Adrenal gland (tissue), 12 donors: Measurements from ENCODE around the gene AMBRA1. TPM values are rescaled to one million over a fixed set of nuclear protein-coding genes. Genes with fewer than 3 reads are reported as not detected.

Source experiments
- DNase-seq, 7 donors: peaks; one replicate each; pipeline ENCODE4 v3.0.0-alpha.2; 2019 to 2020
- H3K27ac ChIP-seq, 5 donors: fragments of 200-600 bp; sonication (generic) in 4 of 5; 1 replicate in 3 of 5; 2 replicates in 2 of 5; pipeline versions ENCODE4 v1.5.1 to v1.8.0; 2016 to 2020; ENCODE audit warnings: mild to moderate bottlenecking in 1 of 5
- H3K27me3 ChIP-seq: fragments of 200-600 bp; 2 replicates; pipeline ENCODE4 v1.8.0; 2021
- H3K36me3 ChIP-seq, 2 donors: fragments of 200-600 bp; replicated peaks in 1 of 2; 1 replicate in 1 of 2; 2 replicates in 1 of 2; pipeline versions ENCODE4 v1.5.1 to v1.8.0; 2018 to 2022
- H3K4me1 ChIP-seq, 2 donors: fragments of 200-600 bp; replicated peaks in 1 of 2; 1 replicate in 1 of 2; 2 replicates in 1 of 2; pipeline versions ENCODE4 v1.5.1 to v1.8.0; 2018 to 2021
- H3K4me3 ChIP-seq, 4 donors: fragments of 200-600 bp; sonication (generic) in 3 of 4; one replicate each; pipeline ENCODE4 v1.5.1; 2016 to 2018
- H3K9me3 ChIP-seq, 3 donors: fragments of 200-600 bp; sonication (generic) in 1 of 3; replicated peaks in 1 of 3; 1 replicate in 2 of 3; 2 replicates in 1 of 3; pipeline versions ENCODE4 v1.5.1 to v1.8.0; 2016 to 2021
- POLR2A ChIP-seq, 2 donors: fragments of 450-650 bp; IDR thresholded peaks; one replicate each; pipeline ENCODE4 v1.6.1; 2017; ENCODE audit warnings: antibody characterized with exemption in 2 of 2, mild to moderate bottlenecking in 2 of 2, moderate library complexity in 1 of 2
- WGBS, 4 donors: extraction: QIAGEN DNeasy Blood & Tissue Kit in 2 of 4; methylation state at CpG; one replicate each; pipeline versions ENCODE4 v1.1.5 to v1.1.7; 2013 to 2017; 5-methylcytosine and 5-hydroxymethylcytosine counted together
- intact Hi-C, 2 donors: fragments of 100-400 bp; cut with DNase I; formaldehyde crosslinking; loops; one replicate each; pipeline versions ENCODE4 v1.14.1 to v1.15.0; 2022 to 2023
- polyA plus RNA-seq, 3 donors: library from polyadenylated mRNA; stranded (reverse); fragments of 200-250 nt in 2 of 3; fragments of 350-450 nt in 1 of 3; fragmentation: Illumina TruSeq in 1 of 3; extraction: RNeasy Lipid Tissue Mini Kit (QIAGEN cat#74804) in 1 of 3; gene quantifications; one replicate each; pipeline ENCODE4 v1.2.3, GENCODE V29; 2013 to 2014
- total RNA-seq, 9 donors: library from RNA; depleted of rRNA in 4 of 9; stranded (reverse); fragments of >200 nt in 4 of 9; fragments of 120-200 nt in 1 of 9; fragmentation: NEBNext Ultra II Directional in 1 of 9; extraction: Animal tissue kit (Norgen Biotek cat#: 25700) in 1 of 9; gene quantifications; one replicate each; pipeline versions ENCODE4 v1.1.0 to v1.2.4, GENCODE V29; 2013 to 2023
- TF ChIP-seq, protein P1 (sequence below), 6 experiments: fragments of 450-650 bp in 4 of 6; fragments of 200-600 bp in 2 of 6; sonication (generic) in 1 of 6; IDR thresholded peaks; 1 replicate in 5 of 6; 2 replicates in 1 of 6; pipeline versions ENCODE4 v1.5.1 to v1.8.0; 2016 to 2021; ENCODE audit warnings: antibody characterized with exemption in 6 of 6, mild to moderate bottlenecking in 2 of 6, moderate library complexity in 1 of 6
- donor health status: healthy with polysubstance abuse.
- donor health status: Bipolar disorder and iron deficiency.
- donor health status: DM: yes; HTN: yes; CAD: no.
- donor health status: DM: no; HTN: no; CAD: no.
- donor health status: DM: no; HTN: no; CAD: no.
- donor health status: DM: yes; HTN: yes; CAD: no.

Gene AMBRA1
- total and polyA plus RNA-seq, 12 donors: 16.2 to 73.3 (median 49.7) TPM

DNA sequence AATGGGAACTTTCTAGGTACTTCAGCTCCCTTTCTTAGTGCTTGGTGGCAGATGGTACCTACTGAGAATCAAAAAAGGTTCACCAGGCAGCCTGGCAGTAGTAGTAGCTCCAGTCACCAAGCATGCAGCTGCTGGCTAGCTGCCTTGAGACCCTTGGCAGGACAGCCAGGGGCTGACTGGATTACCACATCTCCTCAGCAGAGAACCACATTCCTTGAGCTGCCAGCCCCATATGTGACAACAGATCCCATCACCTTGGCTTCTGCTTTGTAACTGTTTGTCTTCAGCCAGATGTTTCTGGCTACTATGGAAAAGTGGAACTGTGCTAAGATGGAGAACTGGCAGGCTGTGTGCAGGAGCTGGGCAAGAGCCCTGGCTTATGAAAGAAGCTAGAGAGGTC is 162.6 kb downstream of the AMBRA1 start:
- H3K36me3 ChIP-seq: peaks cover 0 to 24% of the 10 kb centered on the region in 2 donors
- no peak for DNase-seq
- TF ChIP-seq POLR2A (IDR thresholded peaks at IDR 0.05): no peak
- TF ChIP-seq, protein P1, sequence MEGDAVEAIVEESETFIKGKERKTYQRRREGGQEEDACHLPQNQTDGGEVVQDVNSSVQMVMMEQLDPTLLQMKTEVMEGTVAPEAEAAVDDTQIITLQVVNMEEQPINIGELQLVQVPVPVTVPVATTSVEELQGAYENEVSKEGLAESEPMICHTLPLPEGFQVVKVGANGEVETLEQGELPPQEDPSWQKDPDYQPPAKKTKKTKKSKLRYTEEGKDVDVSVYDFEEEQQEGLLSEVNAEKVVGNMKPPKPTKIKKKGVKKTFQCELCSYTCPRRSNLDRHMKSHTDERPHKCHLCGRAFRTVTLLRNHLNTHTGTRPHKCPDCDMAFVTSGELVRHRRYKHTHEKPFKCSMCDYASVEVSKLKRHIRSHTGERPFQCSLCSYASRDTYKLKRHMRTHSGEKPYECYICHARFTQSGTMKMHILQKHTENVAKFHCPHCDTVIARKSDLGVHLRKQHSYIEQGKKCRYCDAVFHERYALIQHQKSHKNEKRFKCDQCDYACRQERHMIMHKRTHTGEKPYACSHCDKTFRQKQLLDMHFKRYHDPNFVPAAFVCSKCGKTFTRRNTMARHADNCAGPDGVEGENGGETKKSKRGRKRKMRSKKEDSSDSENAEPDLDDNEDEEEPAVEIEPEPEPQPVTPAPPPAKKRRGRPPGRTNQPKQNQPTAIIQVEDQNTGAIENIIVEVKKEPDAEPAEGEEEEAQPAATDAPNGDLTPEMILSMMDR (IDR thresholded peaks at IDR 0.05): no peak

DNA sequence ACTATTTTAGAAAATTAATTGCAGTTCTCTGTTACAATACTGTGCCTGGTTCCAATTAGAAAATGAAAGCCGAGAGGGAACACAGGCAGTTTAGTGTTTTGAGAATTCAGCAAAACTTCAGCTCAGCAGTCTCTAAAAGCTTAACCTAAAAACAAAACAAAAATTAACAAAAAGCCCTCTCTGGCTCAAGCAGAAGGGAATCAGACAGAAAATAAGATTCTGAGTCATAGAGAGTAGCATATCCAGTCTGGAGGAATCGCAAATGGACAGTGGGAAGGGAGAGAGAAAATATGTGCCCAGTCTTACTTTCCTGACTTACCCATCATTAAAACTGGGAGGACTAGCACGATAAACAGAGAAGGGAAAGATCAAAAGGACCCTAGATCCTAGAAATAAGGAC is 164.1 kb downstream of the AMBRA1 start:
- DNase-seq: no peak
- Histone ChIP-seq H3K9me3 (no peaks in the 10 kb centered on the region), H3K27ac (no peak overlapping the region), H3K27me3 (no peaks in the 10 kb centered on the region), H3K4me1 (no peaks in the 10 kb centered on the region), H3K4me3 (no peak overlapping the region), H3K36me3 (peaks cover 0 to 24% of the 10 kb centered on the region in 2 donors)
- 81 to 90% (median 84%) methylated on average over 3 of the region's 3 CpGs for WGBS, 4 donors
- intact Hi-C loops: no loop called here
- no peak for TF ChIP-seq POLR2A (IDR thresholded peaks at IDR 0.05)
- TF ChIP-seq, protein P1 (IDR thresholded peaks at IDR 0.05): no peak

More for the DNA sequence above, 162.6 kb downstream of the AMBRA1 start:
- no peaks in the 10 kb centered on the region for H3K27me3 ChIP-seq
- H3K4me3 ChIP-seq: no peak overlapping the region
- peaks cover 0 to 5% of the 10 kb centered on the region in 2 donors for H3K4me1 ChIP-seq
- no peak overlapping the region for H3K27ac ChIP-seq
- no peaks in the 10 kb centered on the region for H3K9me3 ChIP-seq
- intact Hi-C loops: no loop called here

- TF ChIP-seq POLR2A (IDR thresholded peaks at IDR 0.05): no peak
- TF ChIP-seq, protein P1 (IDR thresholded peaks at IDR 0.05): no peak
- intact Hi-C loops: no loop called here
- Histone ChIP-seq H3K36me3 (peaks cover 0 to 15% of the 10 kb centered on the region in 2 donors), H3K9me3 (no peaks in the 10 kb centered on the region), H3K27me3 (no peaks in the 10 kb centered on the region), H3K27ac (no peak overlapping the region), H3K4me3 (no peak overlapping the region), H3K4me1 (no peaks in the 10 kb centered on the region)
- WGBS, 4 donors: 90 to 92% (median 91%) methylated on average over 9 of the region's 9 CpGs
- no peak for DNase-seq
Measured at GRCh38 chr11:46427364-46427763, 166.5 kb downstream of the AMBRA1 start.

DNA sequence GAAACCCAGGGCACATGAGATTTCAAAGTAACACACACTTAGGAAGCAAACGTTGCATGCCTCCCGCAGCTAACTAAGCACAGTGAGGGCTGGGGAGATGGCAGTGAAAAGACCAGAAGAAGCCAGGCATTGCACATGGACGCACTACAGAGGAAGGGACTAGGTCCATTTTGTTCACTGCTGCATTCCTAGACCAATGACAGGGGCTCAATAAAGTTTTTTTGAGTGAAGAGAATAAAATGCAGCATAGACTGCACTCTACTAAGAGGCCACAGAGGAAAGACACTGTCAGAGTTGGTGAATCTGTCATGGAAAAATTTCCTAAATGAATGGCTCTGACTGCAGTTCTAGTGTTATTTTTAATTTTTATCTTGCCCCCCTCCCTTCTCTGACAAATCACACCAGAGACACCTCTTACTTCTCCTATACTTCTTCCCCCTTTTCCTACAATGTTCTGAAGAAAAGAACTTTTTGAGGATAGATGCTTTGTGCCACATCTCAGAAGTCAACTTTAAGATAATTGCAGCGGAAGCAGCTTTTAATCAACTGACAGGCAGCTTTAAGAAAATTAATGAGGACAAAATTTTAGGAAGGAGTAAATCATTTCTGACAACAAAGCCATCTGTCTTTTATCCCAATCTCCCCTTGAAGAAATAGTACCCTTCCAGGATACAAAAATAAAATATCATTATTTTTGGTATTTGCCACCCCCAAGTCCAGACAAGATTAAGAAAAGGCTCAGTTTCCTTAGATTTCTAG is 167.4 kb downstream of the AMBRA1 start:
- intact Hi-C loops: no loop called here
- no peak for DNase-seq
- Histone ChIP-seq H3K27me3 (no peaks in the 10 kb centered on the region), H3K27ac (no peak overlapping the region), H3K9me3 (no peaks in the 10 kb centered on the region), H3K36me3 (peaks cover 0 to 19% of the 10 kb centered on the region in 2 donors), H3K4me3 (no peak overlapping the region), H3K4me1 (no peaks in the 10 kb centered on the region)
- no peak for TF ChIP-seq POLR2A (IDR thresholded peaks at IDR 0.05)
- TF ChIP-seq, protein P1 (IDR thresholded peaks at IDR 0.05): no peak
- WGBS, 4 donors: 79 to 85% (median 84%) methylated on average over 4 of the region's 4 CpGs
